GM12878 (cell line): ENCODE data around the gene SLX9. TPM values are rescaled to one million over a fixed set of nuclear protein-coding genes. Genes with fewer than 3 reads are reported as not detected.

Source experiments
- ATAC-seq: fragments of 200-7000 bp; cut with Tn5 transposase; 3 replicates; pipeline ENCODE4 v1.9.1; 2020; ENCODE audit warnings: mild to moderate bottlenecking, moderate library complexity
- BruUV-seq: library from RNA; stranded (reverse); fragments of 400-500 nt; replicated peaks from 2 replicates; lab custom pipeline; 2021; lab: Mats Ljungman, UMichigan
- CTCF ChIA-PET: fragments of 300-600 bp; sonication (Branson Sonifier 250); formaldehyde crosslinking; extraction: SDS; loops from one replicate; lab custom pipeline; 2021; ENCODE audit warnings: inconsistent platforms; lab: Yijun Ruan, JAX
- POLR2A ChIA-PET: fragments of 350-600 bp; formaldehyde crosslinking; extraction: SDS; loops from one replicate; lab custom pipeline; 2021; ENCODE audit warnings: inconsistent platforms; lab: Charles Lee
- RAD21 ChIA-PET: fragments of 300-600 bp; sonication (Branson Sonifier 250); formaldehyde crosslinking; loops from one replicate; lab custom pipeline; 2023; ENCODE audit warnings: antibody characterized with exemption; ENCODE audit not compliant: unreplicated experiment; lab: Charles Lee
- SMC1A ChIA-PET: fragments of 300-600 bp; sonication (Branson Sonifier 250); formaldehyde crosslinking; loops from one replicate; lab custom pipeline; 2023; ENCODE audit not compliant: unreplicated experiment, uncharacterized antibody; lab: Charles Lee
- DNase-seq: peaks from one replicate; pipeline ENCODE4 v3.0.0-alpha.2; 2011; ENCODE audit warnings: low read depth, low spot score
- FAIRE-seq: peaks from 3 replicates; lab custom pipeline; 2011; peaks lifted over from hg19 to GRCh38; lab: Jason Lieb, UNC
- H2AFZ ChIP-seq: 2 replicates; pipeline ENCODE4 v1.6.0; 2011; ENCODE audit warnings: low read depth, low read length, control low read depth; ENCODE audit not compliant: control insufficient read depth
- H3K27ac ChIP-seq: 2 replicates; pipeline ENCODE4 v1.5.1; 2011; ENCODE audit warnings: control low read depth; ENCODE audit not compliant: control insufficient read depth, insufficient read depth
- H3K27me3 ChIP-seq, 2 experiments: replicated peaks in 1 of 2; 2 replicates each; pipeline versions ENCODE4 v1.6.0 to v1.6.1; 2011; ENCODE audit warnings: low read length in 1 of 2; ENCODE audit not compliant: control insufficient read depth in 2 of 2, insufficient read depth in 2 of 2
- H3K36me3 ChIP-seq, 2 experiments: 2 replicates each; pipeline ENCODE4 v1.5.1; 2011; ENCODE audit warnings: low read length in 1 of 2; ENCODE audit not compliant: control insufficient read depth in 2 of 2, insufficient read depth in 2 of 2
- H3K4me1 ChIP-seq: 2 replicates; pipeline ENCODE4 v1.6.1; 2011; ENCODE audit warnings: mild to moderate bottlenecking, low read length, moderate library complexity, mixed read lengths; ENCODE audit not compliant: control insufficient read depth, insufficient read depth
- H3K4me2 ChIP-seq: 2 replicates; pipeline ENCODE4 v1.6.0; 2011; ENCODE audit warnings: control low read depth; ENCODE audit not compliant: control insufficient read depth, insufficient read depth
- H3K4me3 ChIP-seq: fragments of 200-600 bp; sonication (generic); 2 replicates; pipeline ENCODE4 v1.5.1; 2016
- H3K79me2 ChIP-seq: 2 replicates; pipeline ENCODE4 v1.6.0; 2011; ENCODE audit warnings: low read length; ENCODE audit not compliant: control insufficient read depth, insufficient read depth
- H3K9ac ChIP-seq: 2 replicates; pipeline ENCODE4 v1.8.0; 2011; ENCODE audit warnings: low read length, control low read depth, mixed read lengths; ENCODE audit not compliant: control insufficient read depth, insufficient read depth
- H3K9me3 ChIP-seq: replicated peaks from 3 replicates; pipeline ENCODE4 v1.5.1; 2011; ENCODE audit warnings: mild to moderate bottlenecking, low read length; ENCODE audit not compliant: control insufficient read depth, insufficient read depth
- H4K20me1 ChIP-seq: 2 replicates; pipeline ENCODE4 v1.6.0; 2011; ENCODE audit not compliant: control insufficient read depth, insufficient read depth
- CHD4 ChIP-seq: fragments of 200-600 bp; sonication (generic); IDR thresholded peaks from 2 replicates; pipeline ENCODE4 v1.6.1; 2016; ENCODE audit warnings: mild to moderate bottlenecking
- NFIC ChIP-seq: IDR thresholded peaks from 2 replicates; pipeline ENCODE4 v1.6.1; 2012; ENCODE audit warnings: low read depth, mild to moderate bottlenecking, inconsistent platforms, low read length, moderate library complexity
- PKNOX1 ChIP-seq: fragments of 450-650 bp; IDR thresholded peaks from 2 replicates; pipeline ENCODE4 v1.6.1; 2016; ENCODE audit warnings: mild to moderate bottlenecking
- WGBS: methylation state at CpG from one replicate; pipeline ENCODE4 v1.1.6; 2016; ENCODE audit warnings: low lambda C conversion rate; ENCODE audit not compliant: insufficient replicate concordance, insufficient coverage; ENCODE audit errors: missing lambda C conversion rate; 5-methylcytosine and 5-hydroxymethylcytosine counted together
- in situ Hi-C: fragments of 300-500 bp; cut with MboI; formaldehyde crosslinking; loops from 9 replicates; pipeline ENCODE4 v1.14.3; 2018; ENCODE audit warnings: mixed read lengths
- intact Hi-C: fragments of 100-400 bp; cut with micrococcal nuclease; formaldehyde crosslinking; loops from one replicate; pipeline ENCODE4 v1.14.2; 2022; ENCODE audit not compliant: unreplicated experiment
- polyA plus RNA-seq, 11 experiments: library from polyadenylated mRNA; depleted of rRNA in 4 of 11; unstranded in 6 of 11; stranded (reverse) in 5 of 11; fragments of >200 nt; fragmentation: Nextera tagmentation in 4 of 11; fragmentation: Illumina TruSeq in 1 of 11; extraction: Ambion mirVana in 4 of 11; extraction: Trizol in 1 of 11; gene quantifications; 1 replicate in 1 of 11; 2 replicates in 10 of 11; pipeline versions ENCODE4 v1.2.1 to v1.2.3, GENCODE V29; 2011 to 2016; ENCODE audit warnings: inconsistent platforms in 2 of 11, missing spikeins in 2 of 11, low read depth in 1 of 11
- total RNA-seq, 4 experiments: library from RNA; depleted of rRNA in 3 of 4; stranded (reverse); fragments of >200 nt in 3 of 4; fragmentation: Illumina TruSeq in 1 of 4; extraction: Trizol in 1 of 4; gene quantifications; 2 replicates each; pipeline versions ENCODE4 v1.2.1 to v1.2.3, GENCODE V29; 2013 to 2021

SLX9 gene
- total and polyA plus RNA-seq, 10 of the 15 experiments (the other 5 are each of a cell fraction or from before 2014, with no cell fraction given), result 0.69 to 81.3 (median 33.9) TPM

- intact Hi-C loops, result no loop called here
- no peak overlapping the region for H3K4me3 ChIP-seq
- H4K20me1 ChIP-seq, result peaks cover 9% of the 10 kb centered on the region
- POLR2A ChIA-PET, result no interaction called here
- H3K79me2 ChIP-seq, result peaks cover 11% of the 10 kb centered on the region
- H3K9me3 ChIP-seq, result no peaks in the 10 kb centered on the region
- no peak overlapping the region for H2AFZ ChIP-seq
- DNase-seq, result no peak
- TF ChIP-seq PKNOX1 (no peak), NFIC (no peak), CHD4 (no peak)
- TF ChIP-seq, all 136 proteins: peak for 0
- no TSS peak for BruUV-seq
- Histone ChIP-seq H3K4me2 (no peak overlapping the region), H3K27ac (no peak overlapping the region), H3K27me3 (no peaks in the 10 kb centered on the region), H3K9ac (no peak overlapping the region), H3K36me3 (peaks cover 3 to 37% of the 10 kb centered on the region in 2 experiments; a peak in 2 of 4 replicates), H3K4me1 (peaks cover 4% of the 10 kb centered on the region)
- 99% methylated on average over 22 of the region's 33 CpGs for WGBS
- FAIRE-seq (no peak), ATAC-seq (no peak)
- ChIA-PET SMC1A (interaction anchor here (3.6 to 12.3 kb wide), 2 partner anchors 179 to 190 kb away, joined by 48 to 153 read pairs; no protein-coding TSS in a partner anchor), CTCF (interaction anchor here (0.7 to 11.8 kb wide), 7 partner anchors 55 to 1022 kb away, joined by 3 to 235 read pairs (median 3); no protein-coding TSS in a partner anchor), RAD21 (interaction anchor here (6.4 to 11.2 kb wide), 2 partner anchors 180 to 191 kb away, joined by 104 to 141 read pairs; no protein-coding TSS in a partner anchor)
- in situ Hi-C loops, result loop anchor here (5.0 kb wide), 2 partner anchors 179 to 879 kb away; no protein-coding TSS in a partner anchor
Observed at GRCh38 chr21:44947930-44948331, 8.1 kb downstream of the SLX9 start.
